HepG2 (cell line): ENCODE measurements around the gene ZNF20. TPM values are rescaled to one million over a fixed set of nuclear protein-coding genes. Genes with fewer than 3 reads are reported as not detected.

Experiments
- ATF1 ChIP-seq: IDR thresholded peaks from 2 replicates; pipeline ENCODE4 v1.6.1; 2016; ENCODE audit warnings: mild to moderate bottlenecking, control low read depth
- BORCS8-MEF2B ChIP-seq: sonication (generic); formaldehyde crosslinking; IDR thresholded peaks from 2 replicates; pipeline ENCODE4 v1.8.0; 2022; ENCODE audit warnings: mild to moderate bottlenecking, missing genetic modification reagents
- ERF ChIP-seq: IDR thresholded peaks from 2 replicates; pipeline ENCODE4 v1.6.1; 2018; ENCODE audit warnings: missing biosample characterization, missing genetic modification reagents
- GMEB2 ChIP-seq: IDR thresholded peaks from 2 replicates; pipeline ENCODE4 v1.6.1; 2016; ENCODE audit warnings: missing biosample characterization, missing genetic modification reagents, low read depth
- KLF9 ChIP-seq: IDR thresholded peaks from 2 replicates; pipeline ENCODE4 v1.6.1; 2016; ENCODE audit warnings: low read depth
- MYC ChIP-seq: sonication (generic); formaldehyde crosslinking; IDR thresholded peaks from 2 replicates; pipeline ENCODE4 v1.9.0; 2021; ENCODE audit warnings: missing genetic modification reagents, borderline replicate concordance
- MYPOP ChIP-seq: sonication (generic); formaldehyde crosslinking; IDR thresholded peaks from 2 replicates; pipeline ENCODE4 v1.8.1; 2023; ENCODE audit warnings: mild to moderate bottlenecking, moderate library complexity, missing genetic modification reagents
- PATZ1 ChIP-seq: sonication (generic); formaldehyde crosslinking; IDR thresholded peaks from 2 replicates; pipeline ENCODE4 v1.4.0; 2020; ENCODE audit warnings: missing genetic modification reagents
- PRPF4 ChIP-seq: fragments of 200-400 bp; formaldehyde crosslinking; IDR thresholded peaks from 2 replicates; pipeline ENCODE4 v1.6.1; 2016; ENCODE audit warnings: low read length, low read depth; ENCODE audit not compliant: poor library complexity, severe bottlenecking
- REXO4 ChIP-seq: sonication (generic); formaldehyde crosslinking; IDR thresholded peaks from 2 replicates; pipeline ENCODE4 v1.8.0; 2022; ENCODE audit warnings: missing genetic modification reagents, mild to moderate bottlenecking, borderline replicate concordance
- RXRB ChIP-seq: IDR thresholded peaks from 2 replicates; pipeline ENCODE4 v1.6.1; 2016; ENCODE audit warnings: borderline replicate concordance, missing genetic modification reagents, missing compliant biosample characterization
- ZBTB37 ChIP-seq: sonication (generic); formaldehyde crosslinking; IDR thresholded peaks from 2 replicates; pipeline ENCODE4 v1.4.0; 2020; ENCODE audit warnings: mild to moderate bottlenecking, missing genetic modification reagents
- ZNF224 ChIP-seq: sonication (generic); formaldehyde crosslinking; IDR thresholded peaks from 2 replicates; pipeline ENCODE4 v1.5.0; 2020; ENCODE audit warnings: mild to moderate bottlenecking, missing genetic modification reagents
- ZNF276 ChIP-seq: sonication (generic); formaldehyde crosslinking; IDR thresholded peaks from 2 replicates; pipeline ENCODE4 v1.4.0; 2020; ENCODE audit warnings: mild to moderate bottlenecking, low read depth, missing genetic modification reagents
- ZNF414 ChIP-seq: sonication (generic); formaldehyde crosslinking; IDR thresholded peaks from 2 replicates; pipeline ENCODE4 v1.5.0; 2020; ENCODE audit warnings: missing genetic modification reagents
- ZNF772 ChIP-seq: sonication (generic); formaldehyde crosslinking; IDR thresholded peaks from 2 replicates; pipeline ENCODE4 v1.5.0; 2020; ENCODE audit warnings: mild to moderate bottlenecking, missing genetic modification reagents
- ZNF784 ChIP-seq: sonication (generic); formaldehyde crosslinking; IDR thresholded peaks from 2 replicates; pipeline ENCODE4 v1.5.1; 2020; ENCODE audit warnings: missing genetic modification reagents, mild to moderate bottlenecking, borderline replicate concordance
- polyA plus RNA-seq, 8 experiments: library from polyadenylated mRNA; depleted of rRNA in 3 of 8; stranded (reverse) in 7 of 8; unstranded in 1 of 8; fragments of >200 nt; fragmentation: Illumina TruSeq in 4 of 8; extraction: Trizol in 4 of 8; gene quantifications; 2 replicates each; pipeline versions ENCODE4 v1.2.1 to v1.2.3, GENCODE V29; 2011 to 2016; ENCODE audit warnings: low read depth in 4 of 8, missing spikeins in 1 of 8, mixed read lengths in 1 of 8; ENCODE audit not compliant: insufficient read depth in 1 of 8
- total RNA-seq, 5 experiments: library from RNA; depleted of rRNA; stranded (reverse); fragments of >200 nt; fragmentation: Illumina TruSeq; extraction: Trizol; gene quantifications; 2 replicates each; pipeline ENCODE4 v1.2.3, GENCODE V29; 2016; ENCODE audit warnings: low read depth in 1 of 5

Gene ZNF20
- total and polyA plus RNA-seq, 2 of the 13 experiments (the other 11 are each of a cell fraction or from before 2014, with no cell fraction given), result 1.6 to 8.0 TPM

GRCh38 chr19:12162882-12163806, 23.0 kb upstream of the ZNF20 start, which contains the start of gene ZNF136 (continued):
- TF ChIP-seq MYPOP (peak; percentile 69; the same call in 1 of the 2 replicates), KLF9 (CRISPR knock-in tag) (0 out of 2 replicates have a peak, but pooled peaks have one; percentile 43), BORCS8-MEF2B (CRISPR knock-in tag) (peak; percentile 88; the same call in 1 of the 2 replicates), ERF (CRISPR knock-in tag) (peak; percentile 80), ATF1 (CRISPR knock-in tag) (peak; percentile 40; the same call in 1 of the 2 replicates), RXRB (peak; percentile 28; the same call in 1 of the 2 replicates), PATZ1 (CRISPR knock-in tag) (0 out of 2 replicates have a peak, but pooled peaks have one; percentile 37), ZNF784 (CRISPR knock-in tag) (peak; percentile 91), ZNF224 (CRISPR knock-in tag) (0 out of 2 replicates have a peak, but pooled peaks have one; percentile 66), GMEB2 (CRISPR knock-in tag) (0 out of 2 replicates have a peak, but pooled peaks have one; percentile 67), ZBTB37 (CRISPR knock-in tag) (no peak), MYC (CRISPR knock-in tag) (peak; percentile 37; the same call in 1 of the 2 replicates), ZNF772 (CRISPR knock-in tag) (peak; percentile 38; the same call in 1 of the 2 replicates), PRPF4 (no peak), REXO4 (CRISPR knock-in tag) (no peak), ZNF276 (CRISPR knock-in tag) (no peak), ZNF414 (CRISPR knock-in tag) (peak; percentile 22; the same call in 1 of the 2 replicates)
